HG02763 (cell line): ENCODE measurements around the gene DMP1.
"Not testable (repeated sequence)": the region's sequence is repeated elsewhere in the genome, so short reads cannot be mapped to it uniquely, and the experiment has no call there.

Experiments
- ATAC-seq: cut with Tn5 transposase; IDR thresholded peaks from one replicate; pipeline ENCODE4 v1.9.1; 2021; ENCODE audit warnings: mild to moderate bottlenecking, moderate library complexity; ENCODE audit not compliant: unreplicated experiment

The DMP1 gene

DNA sequence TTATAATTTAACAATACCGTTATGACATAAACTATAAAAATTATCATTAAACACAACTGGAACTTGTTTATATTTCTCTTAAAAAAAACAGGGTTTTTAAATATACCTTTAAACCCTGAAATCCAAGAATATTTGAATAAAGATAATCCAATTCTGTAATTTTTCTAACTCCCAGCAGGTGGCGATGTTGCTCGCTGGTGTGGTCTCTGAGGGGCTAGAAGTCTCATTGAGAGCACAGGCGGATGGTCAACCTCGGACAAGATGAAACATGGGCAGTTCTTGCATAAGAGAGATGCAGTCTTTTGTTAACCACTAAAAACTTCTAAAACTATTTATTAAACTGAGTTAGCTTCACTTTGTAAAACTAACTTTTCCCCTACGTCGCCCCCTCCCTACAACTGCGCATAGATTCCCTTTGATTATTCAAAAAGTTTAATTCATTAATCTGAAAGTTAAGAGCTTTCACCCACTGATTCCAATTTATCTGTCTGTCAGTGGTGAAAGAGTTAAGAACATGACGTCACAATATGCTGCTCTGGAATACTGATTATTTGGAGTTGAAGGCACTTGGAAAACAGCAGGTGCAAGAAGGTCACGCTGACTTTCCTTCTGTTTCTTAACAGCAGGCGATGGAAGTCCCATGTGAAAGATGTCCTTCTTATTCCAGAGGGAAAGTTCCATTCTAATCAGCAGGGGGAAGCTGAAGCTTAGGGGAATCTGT, 29.5 kb downstream of the DMP1 start:
- no peak for ATAC-seq

DNA sequence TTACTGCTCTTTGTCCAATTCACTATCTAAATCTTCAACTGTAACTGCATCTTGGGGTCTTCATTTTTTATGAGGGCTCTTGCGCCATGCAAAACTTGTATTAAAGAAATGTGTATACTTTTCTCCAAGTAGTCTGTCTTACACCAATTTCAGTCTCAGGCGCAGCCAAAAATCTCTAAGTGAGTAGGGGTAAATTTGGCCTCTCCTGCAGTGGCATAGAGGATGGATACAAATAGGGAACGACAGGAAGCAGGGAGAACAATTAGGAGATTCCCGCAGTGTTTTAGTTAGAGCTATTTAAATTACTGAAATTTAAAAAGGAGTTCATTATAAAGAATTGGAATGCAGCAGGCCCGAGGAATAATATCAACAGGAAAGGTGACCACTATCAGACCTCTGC, 30.2 kb downstream of the DMP1 start:
- no peak for ATAC-seq

- no peak for ATAC-seq
These were observed 38.2 kb downstream of the DMP1 start for GRCh38 chr4:87688316-87688715.

GRCh38 chr4:87690947-87691346, 40.9 kb downstream of the DMP1 start:
- not testable (repeated sequence) for ATAC-seq

- not testable (repeated sequence) for ATAC-seq
These were observed 42.0 kb downstream of the DMP1 start for GRCh38 chr4:87692060-87692459.

DNA sequence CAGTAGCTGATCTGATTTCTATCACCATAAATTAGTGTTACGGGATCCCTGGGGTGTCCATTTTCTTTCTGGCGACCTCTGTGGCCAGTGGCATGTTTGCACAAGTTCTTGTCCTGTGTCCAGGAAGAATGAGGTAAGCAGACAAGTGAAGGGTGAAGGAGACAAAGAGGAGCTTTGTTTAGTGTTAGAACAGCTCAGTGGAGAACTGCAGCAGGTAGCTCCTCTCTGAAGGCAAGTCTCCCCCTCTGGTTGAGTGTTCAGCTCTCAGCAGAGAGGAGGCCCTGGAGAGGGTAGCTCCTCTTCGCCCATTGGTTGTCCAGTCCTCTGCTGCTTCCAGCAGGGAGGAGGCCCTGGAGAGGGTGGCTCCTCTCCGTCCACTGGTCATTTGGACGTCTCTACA, 47.2 kb downstream of the DMP1 start:
- ATAC-seq: no peak

DNA sequence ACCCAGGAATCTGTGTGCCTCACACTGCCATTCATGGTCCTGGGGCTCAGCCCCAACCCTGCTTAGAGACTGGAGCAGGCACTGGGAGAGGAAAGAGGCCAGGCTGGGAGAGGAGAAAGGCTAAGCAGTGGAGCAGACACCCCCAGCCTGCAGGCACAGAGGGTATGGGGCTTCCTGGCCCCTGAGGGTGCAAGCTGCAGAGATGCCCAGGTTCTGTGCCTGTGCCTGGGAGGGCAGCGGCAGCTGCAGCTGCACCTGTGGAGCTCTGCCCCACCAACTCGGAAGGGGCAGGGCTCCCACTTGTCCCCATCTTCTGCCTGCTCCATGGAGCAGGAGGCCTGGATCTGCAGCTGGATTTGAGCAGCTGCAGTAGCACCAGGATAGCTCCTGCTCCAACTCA, 47.9 kb downstream of the DMP1 start:
- no peak for ATAC-seq

DNA sequence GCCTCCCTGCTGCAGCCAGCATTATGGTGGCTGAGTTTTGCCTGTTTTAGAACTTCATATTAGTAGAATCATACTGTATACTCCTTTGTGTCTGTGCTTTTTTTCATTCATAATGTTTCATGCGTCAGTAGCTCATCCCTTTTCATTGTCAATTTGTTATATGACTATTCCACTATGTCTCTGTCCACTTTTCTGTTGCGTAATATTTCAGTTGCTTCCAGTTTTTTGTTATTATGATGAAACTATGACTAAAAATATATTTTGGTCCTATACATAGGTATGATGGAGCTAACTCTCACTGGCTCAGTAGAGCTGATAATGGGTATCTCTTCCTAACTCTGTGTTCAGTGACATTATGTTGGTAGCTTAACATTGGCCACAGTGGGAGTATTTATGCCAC, 48.3 kb downstream of the DMP1 start:
- ATAC-seq: no peak

GRCh38 chr4:87704001-87704400, 53.9 kb downstream of the DMP1 start:
- no peak for ATAC-seq

GRCh38 chr4:87707279-87707918, 57.3 kb downstream of the DMP1 start:
- ATAC-seq: no peak
